Fibroblast of lung (primary cell): ENCODE data around the gene PTPRA. TPM values are rescaled to one million over a fixed set of nuclear protein-coding genes. Genes with fewer than 3 reads are reported as not detected.

Source experiments
- DNase-seq, 2 donors: peaks; one replicate each; pipeline versions ENCODE4 v3.0.0 to v3.0.0-alpha.2; 2010; ENCODE audit warnings: low read depth in 2 of 2
- H2AFZ ChIP-seq: 2 replicates; pipeline ENCODE4 v1.5.1; 2012; ENCODE audit warnings: low read length, control low read depth, inconsistent platforms
- H3K27ac ChIP-seq: 2 replicates; pipeline ENCODE4 v1.5.1; 2011; ENCODE audit warnings: low read length, control low read depth; ENCODE audit not compliant: insufficient read depth
- H3K27me3 ChIP-seq: 2 replicates; pipeline ENCODE4 v1.5.1; 2011; ENCODE audit warnings: mild to moderate bottlenecking, low read length; ENCODE audit not compliant: control insufficient read depth, insufficient read depth
- H3K36me3 ChIP-seq: 2 replicates; pipeline ENCODE4 v1.5.1; 2011; ENCODE audit warnings: low read length; ENCODE audit not compliant: control insufficient read depth, insufficient read depth
- H3K4me1 ChIP-seq: 2 replicates; pipeline ENCODE4 v1.5.1; 2011; ENCODE audit warnings: low read length; ENCODE audit not compliant: control insufficient read depth, insufficient read depth; ENCODE audit errors: extremely low read depth
- H3K4me2 ChIP-seq: 2 replicates; pipeline ENCODE4 v1.5.1; 2011; ENCODE audit warnings: low read length, control low read depth; ENCODE audit not compliant: insufficient read depth; ENCODE audit errors: extremely low read depth
- H3K4me3 ChIP-seq, 4 experiments: fragments of 200-600 bp in 1 of 4; sonication (generic) in 1 of 4; replicated peaks in 1 of 4; 2 replicates each; pipeline ENCODE4 v1.5.1; 2011 to 2016; ENCODE audit warnings: low read length in 4 of 4, low read depth in 3 of 4, mild to moderate bottlenecking in 3 of 4, control low read depth in 2 of 4, inconsistent platforms in 1 of 4, mixed read lengths in 1 of 4; ENCODE audit not compliant: insufficient read depth in 1 of 4; ENCODE audit errors: control extremely low read depth in 1 of 4
- H3K79me2 ChIP-seq: 2 replicates; pipeline ENCODE4 v1.5.1; 2012; ENCODE audit warnings: mild to moderate bottlenecking, low read length, inconsistent platforms; ENCODE audit not compliant: control insufficient read depth, insufficient read depth
- H3K9ac ChIP-seq: 2 replicates; pipeline ENCODE4 v1.5.1; 2011; ENCODE audit warnings: mild to moderate bottlenecking, low read length, control low read depth; ENCODE audit not compliant: insufficient read depth
- H3K9me3 ChIP-seq: 2 replicates; pipeline ENCODE4 v1.5.1; 2012; ENCODE audit warnings: low read depth, low read length; ENCODE audit not compliant: control insufficient read depth, insufficient read depth
- H4K20me1 ChIP-seq: 2 replicates; pipeline ENCODE4 v1.5.1; 2011; ENCODE audit warnings: low read length; ENCODE audit not compliant: control insufficient read depth, insufficient read depth; ENCODE audit errors: extremely low read depth
- CTCF ChIP-seq, 2 donors: IDR thresholded peaks in 1 of 2; conservative IDR thresholded peaks in 1 of 2; 1 replicate in 1 of 2; 2 replicates in 1 of 2; pipeline ENCODE4 v1.5.1; 2011 to 2012; ENCODE audit warnings: low read length in 2 of 2, control low read depth in 1 of 2, inconsistent platforms in 1 of 2, low read depth in 1 of 2, mild to moderate bottlenecking in 1 of 2
- EZH2 ChIP-seq: IDR thresholded peaks from 2 replicates; pipeline ENCODE4 v1.5.1; 2012; ENCODE audit warnings: low read length, control low read depth, mild to moderate bottlenecking; ENCODE audit errors: missing control alignments
- polyA plus RNA-seq, 2 donors: library from polyadenylated mRNA; depleted of rRNA in 1 of 2; stranded (reverse) in 1 of 2; unstranded in 1 of 2; fragments of >200 nt; gene quantifications; 2 replicates each; pipeline ENCODE4 v1.2.1, GENCODE V29; 2011 to 2012; ENCODE audit warnings: missing spikeins in 1 of 2
- total RNA-seq: library from RNA; depleted of rRNA; stranded (reverse); fragments of >200 nt; gene quantifications from 2 replicates; pipeline ENCODE4 v1.2.1, GENCODE V29; 2014

Gene PTPRA
- total and polyA plus RNA-seq, 2 donors (not counting 1 experiment from before 2014, with no cell fraction given), result 27.9 to 127 TPM

DNA sequence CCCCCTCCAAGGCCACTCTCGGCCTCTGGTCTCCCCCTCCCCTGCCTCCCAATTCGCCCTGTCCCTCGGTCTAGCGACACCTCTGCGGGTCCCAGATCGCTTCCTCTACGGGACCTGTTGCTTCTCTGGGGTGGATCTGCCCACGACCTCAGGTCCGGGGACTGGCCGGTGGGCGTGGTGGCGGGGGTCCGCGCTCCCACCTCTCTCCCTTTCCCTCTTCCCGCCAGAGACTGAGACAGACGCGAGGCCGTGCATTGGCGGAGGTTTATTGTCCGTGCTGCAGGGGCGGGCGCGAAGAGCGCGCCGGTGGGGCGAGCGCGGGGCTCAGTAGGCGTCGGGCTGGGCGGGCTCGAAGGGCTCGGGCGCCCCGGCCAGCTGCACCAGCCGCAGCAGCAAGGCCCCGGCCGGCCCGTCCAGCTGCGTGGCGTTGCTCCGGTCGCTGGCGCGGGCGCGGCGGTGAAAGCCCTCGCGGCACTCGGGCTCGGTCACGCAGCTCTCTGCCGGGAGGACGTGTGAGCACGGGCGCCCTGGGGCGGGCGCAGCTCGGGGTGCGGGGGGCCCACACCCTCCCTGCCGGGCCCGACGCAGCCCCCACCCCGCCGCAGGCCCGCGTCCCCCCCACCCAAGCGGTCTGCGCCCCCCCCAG lies 209.1 kb downstream of the PTPRA start:
- Histone ChIP-seq H3K27me3 (peaks cover 40% of the 10 kb centered on the region), H3K36me3 (no peaks in the 10 kb centered on the region), H3K79me2 (no peaks in the 10 kb centered on the region), H3K9me3 (no peaks in the 10 kb centered on the region), H4K20me1 (no peaks in the 10 kb centered on the region), H2AFZ (no peak overlapping the region), H3K9ac (no peak overlapping the region), H3K4me2 (peak overlapping the region; percentile 51), H3K4me1 (peaks cover 7% of the 10 kb centered on the region), H3K4me3 (no peak overlapping the region), H3K27ac (no peak overlapping the region)
- no peak for DNase-seq
- TF ChIP-seq EZH2 (peak; percentile 86), CTCF (conservative IDR thresholded peaks at IDR 0.05 in 1 of 2, IDR thresholded peaks at IDR 0.05 in 1 of 2; ENCODE audit: low read depth in 1 of 2, low read length in 2 of 2) (no peak)

DNA sequence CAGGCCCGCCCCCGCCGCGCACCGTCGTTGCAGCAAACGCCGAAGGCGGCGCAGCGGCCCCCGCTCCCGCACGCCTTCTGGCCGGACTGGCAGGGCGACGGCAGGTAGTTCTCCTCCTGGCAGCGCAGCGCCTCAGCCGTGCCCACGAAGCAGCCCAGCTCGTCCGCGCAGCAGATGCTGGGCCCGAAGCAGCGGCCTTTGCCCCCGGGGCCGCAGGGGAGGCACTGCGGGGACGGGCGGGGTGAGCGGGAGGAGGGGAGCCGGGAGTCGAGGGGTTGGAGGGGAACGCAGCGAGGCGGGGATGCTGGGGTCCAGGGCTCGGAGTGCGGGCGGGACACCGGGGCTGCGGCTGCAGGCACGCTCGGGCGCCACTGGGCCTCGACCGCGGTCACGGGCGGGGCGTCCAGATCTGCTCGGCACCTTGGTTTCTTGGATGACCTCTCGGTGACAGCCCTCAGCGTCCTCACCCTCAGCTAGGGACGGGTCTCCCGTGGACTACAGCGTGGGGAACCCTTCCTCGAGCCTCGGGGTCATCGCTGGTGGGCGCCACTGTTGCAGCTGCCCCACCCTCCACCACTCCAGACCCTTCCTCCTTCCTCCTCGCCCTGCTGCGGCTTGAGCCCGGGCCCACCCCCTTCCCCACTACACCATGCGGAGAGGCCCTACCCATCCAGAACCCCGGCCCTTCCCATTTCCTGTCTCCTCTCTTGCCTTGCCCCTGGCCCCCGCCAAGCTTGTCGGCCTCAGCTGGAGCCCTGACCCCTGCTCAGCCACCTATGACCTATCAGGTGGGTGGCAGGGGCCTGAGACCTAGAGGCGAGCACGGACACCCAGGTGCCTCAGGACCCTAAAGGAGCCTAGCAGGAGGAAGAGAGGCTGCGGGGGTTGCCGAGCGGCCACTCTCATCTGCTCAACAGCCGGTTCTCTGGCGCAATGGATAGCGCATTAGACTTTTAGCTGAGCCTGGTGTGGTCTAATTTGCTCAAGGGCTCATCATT lies 210.0 kb downstream of the PTPRA start:
- H2AFZ ChIP-seq, result no peak overlapping the region
- H3K27me3 ChIP-seq, result peaks cover 42% of the 10 kb centered on the region

More for the DNA sequence above, 210.0 kb downstream of the PTPRA start:
- H3K9ac ChIP-seq, result no peak overlapping the region
- H3K4me2 ChIP-seq, result no peak overlapping the region
- H3K79me2 ChIP-seq, result no peaks in the 10 kb centered on the region
- peaks cover 7% of the 10 kb centered on the region for H3K4me1 ChIP-seq
- H3K4me3 ChIP-seq, result no peak overlapping the region
- H3K36me3 ChIP-seq, result no peaks in the 10 kb centered on the region
- no peak for DNase-seq
- no peaks in the 10 kb centered on the region for H3K9me3 ChIP-seq
- H3K27ac ChIP-seq, result no peak overlapping the region
- no peaks in the 10 kb centered on the region for H4K20me1 ChIP-seq
- TF ChIP-seq CTCF (conservative IDR thresholded peaks at IDR 0.05 in 1 of 2, IDR thresholded peaks at IDR 0.05 in 1 of 2; ENCODE audit: low read depth in 1 of 2, low read length in 2 of 2), result no peak
- peak; percentile 78 for TF ChIP-seq EZH2
